D721Med (cell line): ENCODE measurements around the gene GPR108.

Source experiments
- DNase-seq: peaks from one replicate; pipeline ENCODE4 v3.0.0; 2011; ENCODE audit warnings: low spot score; ENCODE audit not compliant: insufficient read length
- FAIRE-seq: peaks from 2 replicates; lab custom pipeline; 2011; peaks lifted over from hg19 to GRCh38; lab: Jason Lieb, UNC
- TF ChIP-seq, protein P1 (sequence below): IDR thresholded peaks from 2 replicates; pipeline ENCODE4 v1.5.1; 2012; ENCODE audit warnings: mild to moderate bottlenecking, control low read depth; ENCODE audit not compliant: insufficient read depth; ENCODE audit errors: missing control alignments

The GPR108 gene

DNA sequence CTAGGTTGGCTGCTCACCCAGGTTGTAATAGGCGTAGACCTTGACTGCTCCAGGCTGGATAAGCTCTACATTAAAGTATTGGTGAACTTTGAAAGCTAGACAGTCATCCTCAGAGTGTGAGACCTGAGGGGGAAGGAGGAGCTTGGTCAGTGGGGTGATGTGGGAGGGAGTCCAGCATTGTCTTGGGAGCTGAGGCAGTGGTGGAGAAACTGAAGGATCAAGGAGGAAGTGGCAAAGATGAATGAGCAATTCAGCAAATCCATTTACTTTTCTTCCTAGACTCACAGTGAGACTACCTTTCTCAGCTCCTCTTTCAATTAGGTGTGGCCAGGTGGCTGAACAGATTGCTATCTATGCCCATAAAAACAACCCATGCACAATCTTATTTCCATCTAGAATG lies 57.2 kb downstream of the GPR108 start:
- DNase-seq: no peak
- FAIRE-seq: no peak
- TF ChIP-seq, protein P1, sequence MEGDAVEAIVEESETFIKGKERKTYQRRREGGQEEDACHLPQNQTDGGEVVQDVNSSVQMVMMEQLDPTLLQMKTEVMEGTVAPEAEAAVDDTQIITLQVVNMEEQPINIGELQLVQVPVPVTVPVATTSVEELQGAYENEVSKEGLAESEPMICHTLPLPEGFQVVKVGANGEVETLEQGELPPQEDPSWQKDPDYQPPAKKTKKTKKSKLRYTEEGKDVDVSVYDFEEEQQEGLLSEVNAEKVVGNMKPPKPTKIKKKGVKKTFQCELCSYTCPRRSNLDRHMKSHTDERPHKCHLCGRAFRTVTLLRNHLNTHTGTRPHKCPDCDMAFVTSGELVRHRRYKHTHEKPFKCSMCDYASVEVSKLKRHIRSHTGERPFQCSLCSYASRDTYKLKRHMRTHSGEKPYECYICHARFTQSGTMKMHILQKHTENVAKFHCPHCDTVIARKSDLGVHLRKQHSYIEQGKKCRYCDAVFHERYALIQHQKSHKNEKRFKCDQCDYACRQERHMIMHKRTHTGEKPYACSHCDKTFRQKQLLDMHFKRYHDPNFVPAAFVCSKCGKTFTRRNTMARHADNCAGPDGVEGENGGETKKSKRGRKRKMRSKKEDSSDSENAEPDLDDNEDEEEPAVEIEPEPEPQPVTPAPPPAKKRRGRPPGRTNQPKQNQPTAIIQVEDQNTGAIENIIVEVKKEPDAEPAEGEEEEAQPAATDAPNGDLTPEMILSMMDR: no peak
